BE2C (cell line): ENCODE results near the gene PLTP.

Source experiments
- DNase-seq: peaks from one replicate; pipeline ENCODE4 v3.0.0-alpha.2; 2020
- H3K27me3 ChIP-seq: fragments of 250-450 bp; sonication (Bioruptor Pico); 2 replicates; pipeline ENCODE4 v1.5.1; 2020; ENCODE audit warnings: mild to moderate bottlenecking
- H3K36me3 ChIP-seq: fragments of 250-450 bp; sonication (Bioruptor Pico); 2 replicates; pipeline ENCODE4 v1.5.1; 2020; ENCODE audit warnings: mild to moderate bottlenecking
- H3K4me1 ChIP-seq: fragments of 250-450 bp; sonication (Bioruptor Pico); 2 replicates; pipeline ENCODE4 v1.5.1; 2020
- H3K4me3 ChIP-seq: 2 replicates; pipeline ENCODE4 v1.5.1; 2011; ENCODE audit warnings: low read depth, low read length
- H3K9me3 ChIP-seq: fragments of 250-450 bp; sonication (Bioruptor Pico); 2 replicates; pipeline ENCODE4 v1.5.1; 2020
- CTCF ChIP-seq: IDR thresholded peaks from 2 replicates; pipeline ENCODE4 v1.5.1; 2012; ENCODE audit warnings: mild to moderate bottlenecking, low read depth, low read length

The PLTP gene

GRCh38 chr20:45921337-45922189, 9.6 kb upstream of the PLTP start:
- H3K4me1 ChIP-seq: no peaks in the 10 kb centered on the region
- H3K4me3 ChIP-seq: no peak overlapping the region
- TF ChIP-seq CTCF: no peak
- H3K27me3 ChIP-seq: no peaks in the 10 kb centered on the region
- DNase-seq: no peak
- no peaks in the 10 kb centered on the region for H3K9me3 ChIP-seq
- no peaks in the 10 kb centered on the region for H3K36me3 ChIP-seq

- no peak for TF ChIP-seq CTCF
- Histone ChIP-seq H3K4me1 (no peaks in the 10 kb centered on the region), H3K9me3 (no peaks in the 10 kb centered on the region), H3K27me3 (no peaks in the 10 kb centered on the region), H3K4me3 (no peak overlapping the region), H3K36me3 (no peaks in the 10 kb centered on the region)
- no peak for DNase-seq
These were observed 8.7 kb upstream of the PLTP start for GRCh38 chr20:45920462-45921336.

- no peak for DNase-seq
- H3K4me3 ChIP-seq: no peak overlapping the region
- no peaks in the 10 kb centered on the region for H3K27me3 ChIP-seq
- TF ChIP-seq CTCF: no peak
- no peaks in the 10 kb centered on the region for H3K9me3 ChIP-seq
- H3K36me3 ChIP-seq: no peaks in the 10 kb centered on the region
- no peaks in the 10 kb centered on the region for H3K4me1 ChIP-seq
These were observed 7.8 kb upstream of the PLTP start for GRCh38 chr20:45919542-45920399.

GRCh38 chr20:45918779-45919537, 7.0 kb upstream of the PLTP start:
- Histone ChIP-seq H3K4me1 (no peaks in the 10 kb centered on the region), H3K36me3 (no peaks in the 10 kb centered on the region), H3K9me3 (no peaks in the 10 kb centered on the region), H3K27me3 (no peaks in the 10 kb centered on the region), H3K4me3 (no peak overlapping the region)
- DNase-seq: no peak
- no peak for TF ChIP-seq CTCF

- Histone ChIP-seq H3K36me3 (no peaks in the 10 kb centered on the region), H3K9me3 (no peaks in the 10 kb centered on the region)
These were observed 6.3 kb upstream of the PLTP start for GRCh38 chr20:45918182-45918737.

More at GRCh38 chr20:45918182-45918737, 6.3 kb upstream of the PLTP start:
- Histone ChIP-seq H3K4me3 (no peak overlapping the region), H3K4me1 (no peaks in the 10 kb centered on the region), H3K27me3 (no peaks in the 10 kb centered on the region)
- no peak for DNase-seq
- TF ChIP-seq CTCF: no peak
